Hippocampal formation (tissue), 2 donors: Measurements from ENCODE around the gene CSNK2A3.
"Not testable (repeated sequence)": the region's sequence is repeated elsewhere in the genome, so short reads cannot be mapped to it uniquely, and the experiment has no call there.

Experiments
- DNase-seq, 2 donors: peaks; one replicate each; lab custom pipeline; 2025; lab: John Stamatoyannopoulos, UW

CSNK2A3 gene

DNA sequence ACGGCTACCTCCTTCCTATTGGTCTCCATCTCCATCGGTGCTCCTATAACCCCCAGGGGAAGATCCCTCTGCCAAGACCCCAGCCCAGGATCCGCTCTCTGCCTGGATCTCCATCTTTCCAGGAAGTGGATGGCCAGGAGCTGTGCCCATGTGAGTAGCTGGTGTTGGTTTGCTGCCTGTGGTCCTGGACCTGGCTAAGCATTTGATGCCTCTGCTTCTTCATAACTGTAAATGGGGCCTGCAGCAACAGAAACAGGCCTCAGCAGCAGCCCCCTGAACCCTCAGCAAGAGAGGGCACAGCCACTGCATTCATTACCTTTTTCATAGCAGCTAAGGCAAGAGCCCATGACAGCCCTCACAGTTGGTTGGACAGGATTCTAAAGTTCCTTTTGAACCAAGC is 26.6 kb upstream of the CSNK2A3 start:
- DNase-seq, result no peak

DNA sequence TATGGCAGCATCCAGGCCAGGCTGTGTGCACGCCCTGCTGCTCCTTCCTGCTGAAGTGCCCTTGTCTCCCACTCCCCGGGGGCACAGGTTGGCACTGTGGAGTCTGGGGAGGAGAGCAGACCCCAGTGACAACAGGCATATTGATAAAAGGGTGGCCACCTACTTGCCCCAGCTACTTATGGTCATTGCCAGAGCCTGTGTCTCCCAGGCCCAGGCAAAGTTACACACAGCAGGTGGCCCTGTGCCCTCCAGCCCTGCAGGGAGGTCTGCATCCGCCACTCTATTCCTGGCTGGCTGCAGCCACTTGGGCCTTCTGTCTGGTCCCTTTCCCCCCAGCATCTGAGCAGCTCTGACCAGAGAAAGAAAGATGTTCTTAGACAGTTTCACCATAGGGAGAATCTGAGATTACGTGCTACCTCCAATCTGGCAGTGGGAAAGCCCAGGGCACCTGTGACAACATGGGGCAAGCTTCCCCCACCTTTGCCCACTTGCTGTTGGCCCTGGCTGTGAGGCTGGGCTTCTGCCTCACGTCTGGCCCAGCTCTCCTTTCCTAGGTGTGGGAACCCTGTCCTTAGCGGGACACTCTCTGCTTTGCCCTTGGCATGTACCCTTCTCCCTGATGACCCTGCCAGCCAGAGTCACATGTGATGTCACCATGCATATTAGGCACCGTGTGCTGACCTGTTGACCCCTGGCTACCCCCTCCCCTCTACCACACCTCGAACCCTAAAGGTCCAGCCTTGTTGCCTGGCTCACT is 25.3 kb upstream of the CSNK2A3 start:
- no peak for DNase-seq

DNA sequence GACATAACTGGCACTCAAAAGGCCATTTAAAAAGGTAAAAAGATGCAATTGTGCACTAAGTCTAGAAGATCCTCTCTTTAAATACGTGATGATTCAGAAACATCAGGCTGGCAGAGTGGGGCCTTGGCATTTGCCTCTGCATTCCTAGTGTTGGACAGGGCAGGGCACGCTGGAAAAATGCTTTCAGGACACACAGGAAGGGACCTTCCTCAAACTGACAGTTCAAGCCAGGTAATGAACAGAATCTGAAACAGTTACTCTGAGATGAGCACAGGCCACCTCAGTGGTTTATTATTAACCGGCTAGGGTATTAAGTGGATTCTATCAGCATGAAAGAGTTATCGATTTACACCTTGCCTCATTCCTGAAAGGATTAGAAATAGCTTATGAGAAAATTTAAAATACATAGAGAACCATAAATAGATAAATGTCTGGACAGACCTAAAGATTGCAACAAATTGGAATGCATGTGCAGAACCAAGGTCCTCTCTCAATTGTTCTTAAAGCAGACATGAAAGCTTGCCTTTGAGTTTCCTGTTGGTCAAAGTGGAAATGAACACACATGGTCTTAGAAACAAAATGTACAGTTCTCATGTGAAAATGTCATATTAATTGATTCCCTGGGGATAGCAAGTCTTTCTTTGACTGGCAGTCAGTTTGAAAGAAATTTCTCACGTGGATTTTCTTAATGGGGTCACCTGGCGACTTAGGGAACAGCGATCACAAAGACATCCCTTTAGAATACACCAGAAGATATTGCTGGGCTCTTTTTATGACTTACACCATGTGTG is 21.5 kb upstream of the CSNK2A3 start:
- no peak for DNase-seq

DNA sequence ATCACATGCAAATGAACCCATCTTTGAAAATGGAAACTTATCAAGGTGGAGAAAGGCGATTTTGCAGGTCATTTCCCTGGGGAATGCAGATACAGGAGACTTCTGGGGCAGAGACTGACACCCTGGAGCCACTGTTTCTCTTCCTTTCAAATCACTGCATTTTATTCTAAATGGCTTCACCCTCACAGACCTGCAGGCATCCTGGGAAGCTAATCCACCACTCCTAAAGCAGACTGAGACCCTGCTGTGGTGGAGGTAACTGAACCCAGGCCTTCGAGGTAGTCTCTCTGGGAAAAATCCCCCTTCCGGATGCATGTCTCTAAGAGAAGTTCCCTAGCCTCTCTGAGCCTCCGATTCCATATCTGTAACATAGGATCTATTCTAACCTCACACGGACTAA is 20.9 kb upstream of the CSNK2A3 start:
- DNase-seq, result no peak

DNA sequence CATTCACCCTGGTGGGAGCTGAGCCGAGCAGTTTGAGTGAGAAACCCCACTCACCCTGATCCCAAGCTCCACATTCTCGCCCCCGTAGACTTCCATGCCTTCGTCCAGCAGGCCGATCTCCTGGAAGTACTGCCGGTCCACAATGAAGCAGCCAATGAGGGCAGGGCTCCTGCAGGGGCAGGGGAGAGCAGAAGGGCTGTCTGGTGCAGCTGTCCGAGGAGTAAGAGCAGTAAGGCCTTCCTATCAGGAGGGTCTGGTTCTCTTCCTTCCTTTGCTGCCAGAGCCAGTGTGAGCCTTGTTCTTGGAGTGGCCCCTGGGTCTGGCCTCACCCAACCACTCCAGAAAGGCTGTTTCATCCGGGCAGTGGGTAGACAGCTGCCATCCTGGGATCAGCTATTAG is 19.4 kb upstream of the CSNK2A3 start:
- DNase-seq, result no peak

DNA sequence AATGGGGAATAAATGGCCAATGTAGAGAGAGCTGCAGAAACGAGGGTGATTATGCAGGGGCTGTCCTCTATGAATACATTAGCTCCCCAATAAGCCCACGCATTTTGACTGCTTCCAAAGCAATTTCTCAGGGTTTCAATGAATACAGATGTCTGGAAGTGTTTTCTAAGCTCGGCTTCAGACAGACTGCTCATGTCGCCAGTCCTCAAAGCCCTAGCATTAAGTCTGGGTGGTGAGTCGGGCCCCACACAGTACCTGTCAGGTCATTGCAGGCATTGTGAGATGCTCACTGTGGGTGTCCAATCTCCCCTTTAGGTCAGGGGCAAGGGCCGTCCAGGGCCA is 17.9 kb upstream of the CSNK2A3 start:
- no peak for DNase-seq

DNA sequence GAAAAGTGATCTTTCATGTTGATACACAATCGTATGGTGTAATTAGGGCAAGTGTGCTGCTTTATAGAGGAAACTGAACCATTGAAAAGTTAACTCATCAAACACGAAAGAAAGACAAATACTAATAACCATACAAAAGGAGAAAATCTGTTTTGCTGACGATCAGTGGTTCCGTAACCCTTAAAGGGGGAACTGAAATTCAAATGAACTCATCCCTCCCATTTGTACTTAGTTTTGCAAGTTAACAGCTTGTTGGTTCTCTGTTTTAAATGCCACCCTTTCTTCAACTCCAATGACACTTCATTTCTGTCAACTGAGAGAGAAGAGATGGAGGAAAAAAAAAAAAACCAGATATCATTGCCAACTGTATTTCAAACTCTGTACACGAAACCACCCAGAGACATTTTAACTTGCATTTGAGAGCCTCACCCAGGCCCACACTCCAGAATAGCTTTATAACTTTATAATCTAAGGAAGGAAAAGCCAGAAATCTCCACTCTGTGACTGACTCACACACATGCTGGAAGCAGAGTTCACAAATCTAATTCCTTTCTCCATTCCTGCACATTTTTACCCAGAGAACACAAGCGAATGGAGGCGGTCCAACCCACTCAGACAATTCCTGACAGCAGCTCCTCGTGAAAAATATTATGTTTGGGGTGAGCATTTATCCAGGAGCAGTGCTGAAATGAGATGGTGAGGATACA is 17.4 kb upstream of the CSNK2A3 start:
- peak in 1 of 2 donors; percentile 35 for DNase-seq

DNA sequence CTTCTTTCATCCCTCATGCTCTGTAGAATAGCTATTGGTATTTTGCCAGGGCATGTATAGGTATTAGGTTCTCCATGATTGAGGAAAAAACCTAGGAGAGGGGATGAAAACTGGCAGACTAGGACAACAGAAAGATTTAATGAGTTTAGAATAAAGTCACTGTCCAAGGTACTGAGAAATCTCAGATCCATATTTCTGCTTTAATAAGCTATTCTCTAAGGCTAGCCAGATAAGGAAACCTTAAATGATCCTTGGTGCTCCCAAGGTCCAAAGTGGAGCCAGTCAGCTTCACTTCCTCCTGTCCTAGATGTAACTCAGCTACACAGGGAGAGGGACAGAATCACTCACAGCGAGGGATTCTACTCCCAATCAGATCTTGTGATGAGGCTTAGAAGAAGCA is 13.7 kb upstream of the CSNK2A3 start:
- DNase-seq, result no peak

DNA sequence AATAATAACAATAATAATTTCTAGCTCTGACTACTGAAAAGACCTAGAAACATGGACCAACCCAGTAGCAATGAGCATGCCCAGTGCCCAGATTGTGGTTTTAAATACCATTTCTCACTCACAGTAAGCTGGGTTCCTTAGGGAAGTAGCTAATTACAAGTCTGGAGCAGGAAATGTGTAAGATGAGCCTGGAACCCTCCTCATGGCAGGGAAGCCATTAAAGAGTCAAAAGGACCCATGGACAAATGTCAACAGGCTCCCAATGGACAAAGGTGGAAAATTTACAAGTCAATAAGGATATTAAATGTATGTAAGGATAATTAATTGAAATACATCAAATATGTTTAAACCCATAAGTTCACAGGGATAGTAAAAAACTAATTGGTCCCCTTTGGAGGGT is 10.6 kb upstream of the CSNK2A3 start:
- no peak for DNase-seq

DNA sequence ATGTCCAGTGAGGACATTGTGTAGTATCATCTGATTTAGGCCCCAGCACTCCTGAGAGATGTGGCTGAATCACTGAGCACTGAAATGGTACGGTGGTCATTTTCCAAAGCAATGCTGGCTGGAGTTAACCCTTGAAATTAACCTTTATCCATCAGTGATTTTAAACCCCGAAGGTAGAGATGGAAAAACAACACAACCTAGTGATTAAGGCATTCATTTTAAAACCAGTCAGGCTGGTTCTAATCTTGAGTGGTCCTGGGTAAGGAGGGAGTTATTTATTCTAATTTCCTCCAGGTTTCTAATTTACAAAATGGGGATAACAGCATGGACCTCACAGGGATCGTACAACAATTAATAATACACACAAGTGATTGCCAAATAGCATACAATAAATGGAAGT is 6.6 kb upstream of the CSNK2A3 start:
- DNase-seq, result no peak

DNA sequence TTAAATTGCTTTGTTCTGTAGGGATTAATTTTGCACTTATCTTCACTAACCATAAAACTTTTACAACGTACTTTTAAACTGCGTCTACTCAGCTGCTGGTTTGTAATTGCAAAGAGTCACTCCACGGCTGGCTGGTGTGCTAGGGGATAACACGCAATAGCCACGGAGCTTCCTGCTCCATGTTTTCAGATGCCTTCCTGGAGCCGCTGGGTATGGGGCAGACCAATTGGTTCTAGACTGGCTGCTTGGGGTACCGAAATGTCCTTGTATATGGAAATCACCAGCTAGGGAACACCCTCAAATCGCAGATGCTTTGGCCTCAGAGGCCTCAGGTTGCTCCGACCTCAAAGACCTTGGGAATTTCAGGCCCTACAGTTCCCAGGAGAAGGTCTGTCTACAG is 3.8 kb upstream of the CSNK2A3 start:
- no peak for DNase-seq

DNA sequence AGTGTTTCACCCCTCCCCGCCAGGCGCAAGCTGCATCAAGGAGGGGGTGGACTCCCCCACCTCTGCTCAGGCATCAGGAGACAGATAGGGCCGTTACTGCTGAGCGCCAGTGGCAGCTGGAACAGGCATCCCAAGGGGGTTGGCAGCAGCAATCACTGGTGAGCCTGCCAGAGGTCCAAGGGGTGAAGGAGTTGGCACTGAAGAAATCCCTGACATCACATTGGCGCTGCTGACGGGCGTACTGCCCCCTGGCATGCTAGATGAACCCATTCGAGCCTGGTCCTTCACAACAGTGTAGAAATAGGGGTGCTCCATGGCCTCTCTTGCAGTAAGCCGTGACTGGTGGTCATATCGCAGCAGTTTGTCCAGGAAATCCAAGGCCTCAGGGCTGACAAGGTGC is 1.2 kb downstream of the CSNK2A3 start:
- not testable (repeated sequence) for DNase-seq

DNA sequence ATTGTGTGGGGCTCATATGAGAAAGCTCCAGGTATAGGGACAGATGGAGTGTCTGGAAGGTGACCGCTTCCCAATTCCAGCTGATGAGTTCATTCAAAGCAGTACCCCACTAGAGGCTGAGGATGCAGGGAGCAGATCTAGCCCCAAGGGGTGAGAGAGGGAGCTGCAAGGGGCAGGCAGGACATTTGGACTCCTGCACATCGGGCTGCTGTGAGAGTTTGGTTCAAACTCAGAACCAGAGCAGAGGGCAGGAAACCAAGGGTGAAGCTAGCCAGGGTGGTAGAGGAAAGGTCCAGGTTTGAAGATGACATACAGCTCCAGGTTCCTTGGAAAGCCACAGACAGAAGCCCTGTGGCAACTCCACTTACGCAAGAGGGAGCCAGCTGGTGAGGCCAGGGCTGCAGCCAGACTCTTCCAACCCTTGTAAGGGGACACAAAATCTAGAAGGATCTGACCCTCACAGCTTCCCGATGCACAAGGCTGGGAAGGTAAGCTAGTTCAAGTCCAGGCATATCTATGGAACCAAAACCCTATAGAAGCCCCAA is 1.9 kb downstream of the CSNK2A3 start:
- no peak for DNase-seq

DNA sequence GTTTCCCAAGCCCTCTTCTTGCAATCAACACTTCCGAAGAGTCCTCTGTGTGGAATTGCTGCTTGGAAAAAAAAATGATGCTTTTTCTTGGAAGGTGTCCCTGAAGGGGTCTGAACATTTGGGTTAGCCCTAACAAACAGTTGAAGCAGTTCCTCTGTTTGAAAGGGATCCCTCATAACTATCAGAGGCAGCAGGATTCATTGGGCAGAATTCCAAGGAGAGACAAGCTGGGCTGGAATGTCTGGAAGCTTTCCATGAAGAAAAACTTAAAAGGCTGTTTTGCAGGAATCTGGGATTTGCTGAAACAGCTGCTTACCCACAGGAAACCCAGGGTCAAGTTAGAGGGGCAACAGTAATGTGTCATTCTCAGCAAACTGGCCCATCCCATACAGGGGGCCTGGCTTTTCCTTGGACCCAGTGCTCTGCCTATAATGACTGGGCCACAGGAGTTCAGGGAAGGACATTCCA is 3.1 kb downstream of the CSNK2A3 start:
- no peak for DNase-seq

DNA sequence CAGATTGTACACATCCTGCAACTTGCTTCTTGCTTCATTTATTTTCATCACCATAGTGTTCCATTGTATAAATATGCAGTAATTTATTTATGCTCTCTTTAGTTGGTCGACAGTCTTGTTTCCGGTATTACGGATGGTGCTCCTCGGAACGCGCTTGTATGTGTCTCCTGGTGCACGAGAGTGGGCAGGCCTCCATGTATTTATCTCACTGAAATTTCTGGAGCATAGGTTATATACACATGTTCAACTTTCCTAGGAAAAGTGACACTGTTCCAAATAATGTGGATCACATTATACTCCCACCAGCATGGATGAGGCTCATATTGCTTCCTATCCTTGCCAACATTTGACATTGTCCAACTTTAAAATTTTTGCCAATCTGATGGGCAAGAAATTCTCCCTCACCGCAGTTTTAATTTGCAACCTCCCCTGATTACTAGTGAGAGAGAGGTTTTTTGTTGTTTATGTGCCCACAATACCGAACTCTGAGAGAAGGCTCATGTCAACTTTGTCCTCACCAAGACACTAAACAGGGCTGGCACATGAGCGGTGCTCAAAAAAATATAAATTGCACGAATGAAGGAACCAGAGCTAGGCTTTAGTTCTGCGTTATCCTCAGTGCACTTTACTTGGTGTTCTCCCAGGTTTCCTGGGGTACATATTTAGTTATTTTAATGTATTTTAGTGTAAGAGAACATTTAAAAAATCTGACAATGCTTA is 3.8 kb downstream of the CSNK2A3 start:
- DNase-seq, result no peak

DNA sequence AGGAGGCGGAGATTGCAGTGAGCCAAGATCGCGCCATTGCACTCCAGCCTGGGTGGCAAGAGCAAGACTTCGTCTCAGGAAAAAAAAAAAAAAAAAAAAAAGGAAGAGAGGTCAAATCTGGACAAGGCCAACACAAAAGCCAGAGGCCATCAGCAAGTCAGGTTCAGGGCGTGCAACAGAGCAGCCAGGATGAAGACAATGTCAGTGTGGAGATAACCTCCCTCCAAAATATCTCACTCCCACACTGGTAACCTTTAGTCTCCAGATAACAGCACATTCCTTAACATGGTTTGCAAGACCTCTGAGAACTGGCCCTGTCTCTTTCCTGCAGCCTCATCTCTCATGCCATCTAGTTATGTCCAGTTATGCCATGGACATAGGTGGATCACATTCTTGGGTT is 4.7 kb downstream of the CSNK2A3 start:
- DNase-seq, result no peak

DNA sequence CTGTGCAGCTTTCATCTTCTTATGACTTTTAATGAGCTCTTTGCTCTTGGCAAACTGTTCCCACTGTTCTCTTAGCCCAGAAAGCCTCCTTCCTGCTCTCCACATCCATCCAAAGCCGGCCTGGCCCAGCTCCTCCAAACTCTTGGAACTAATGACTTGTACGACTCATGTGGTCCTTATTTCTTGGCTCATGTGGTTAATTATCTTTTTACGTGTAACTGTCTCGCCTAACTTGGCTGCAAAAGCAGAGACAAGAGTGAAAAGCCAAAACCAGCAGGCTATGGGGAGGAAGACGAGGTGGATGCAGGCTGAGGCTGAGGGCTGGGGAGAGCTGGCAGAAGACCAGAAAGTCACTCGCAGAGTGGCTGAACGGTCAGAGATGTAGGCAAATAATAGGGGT is 5.5 kb downstream of the CSNK2A3 start:
- no peak for DNase-seq

DNA sequence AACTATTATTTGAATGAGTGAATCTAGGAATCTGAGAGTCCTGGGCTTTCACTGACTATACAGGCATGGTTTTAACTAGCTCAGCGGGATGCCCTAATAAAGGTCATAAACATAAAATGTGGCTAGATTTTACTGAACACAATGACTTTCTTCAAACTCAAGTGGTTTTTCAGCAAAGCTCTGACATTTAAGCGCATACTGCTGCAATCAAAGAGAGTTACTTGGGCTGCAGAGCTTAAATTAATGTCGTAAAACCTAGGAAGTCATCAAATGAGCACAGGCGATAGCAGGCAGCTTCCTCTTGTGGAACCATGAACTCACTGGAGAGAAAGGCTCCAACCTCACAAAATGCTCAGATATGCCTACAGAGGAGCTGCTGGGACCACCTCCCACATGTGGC is 6.7 kb downstream of the CSNK2A3 start:
- DNase-seq, result no peak

DNA sequence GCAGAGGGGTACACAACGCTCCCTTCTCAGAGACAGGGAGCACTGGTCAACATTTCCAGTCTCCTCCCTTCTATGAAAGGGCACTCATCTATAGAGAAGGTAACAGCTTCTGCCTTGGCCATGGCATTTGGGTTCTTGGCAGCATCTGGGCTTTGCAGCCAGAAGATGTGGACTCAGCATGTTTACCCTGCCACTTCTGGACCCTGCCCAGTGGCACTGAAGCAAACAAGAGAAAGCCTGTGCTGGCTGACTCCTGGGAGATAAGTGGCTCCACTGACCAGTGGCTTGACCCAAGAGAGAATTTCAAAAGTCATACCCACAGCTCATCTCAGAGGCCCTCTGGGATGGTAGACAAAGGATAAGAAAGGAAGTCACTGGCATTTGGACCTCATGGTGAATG is 8.0 kb downstream of the CSNK2A3 start:
- no peak for DNase-seq

DNA sequence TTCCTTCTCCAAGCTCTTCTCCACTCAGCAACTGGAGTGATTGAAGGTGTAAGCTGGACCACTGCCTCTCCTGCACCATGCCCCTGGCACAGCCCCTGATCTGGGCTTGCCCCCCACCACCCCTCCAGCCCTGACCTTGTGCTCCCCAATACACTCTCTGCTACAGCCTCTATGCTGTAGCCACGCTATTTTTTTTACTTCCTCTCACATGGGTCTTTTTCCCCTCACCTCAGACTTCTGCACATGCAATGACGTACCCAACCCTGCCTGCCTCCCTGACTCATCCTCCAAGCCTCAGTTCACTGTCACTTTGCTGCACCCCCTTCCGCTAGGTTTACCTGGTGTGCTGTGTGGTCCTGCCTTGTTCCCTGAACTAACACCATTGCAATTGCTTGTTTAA is 9.0 kb downstream of the CSNK2A3 start:
- DNase-seq, result no peak

DNA sequence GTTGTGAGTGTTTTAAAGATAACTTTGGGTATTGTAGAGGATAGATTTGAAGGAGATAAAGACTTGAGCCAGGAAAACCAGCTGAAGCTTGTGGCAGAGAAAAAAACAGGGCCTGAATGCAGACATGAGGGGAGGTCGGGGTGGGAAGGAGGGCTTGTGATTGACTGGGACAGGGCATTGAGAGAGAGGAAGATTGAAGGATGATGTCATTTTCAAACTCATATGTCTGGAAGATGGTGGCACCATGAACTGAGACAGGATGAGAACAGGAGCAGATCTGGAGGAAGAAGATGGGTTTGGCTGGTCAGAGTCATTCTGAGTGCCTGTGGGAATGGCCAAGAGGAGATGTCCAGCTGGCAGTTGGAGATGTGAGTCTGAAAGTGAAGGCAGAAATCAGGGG is 14.7 kb downstream of the CSNK2A3 start:
- no peak for DNase-seq

DNA sequence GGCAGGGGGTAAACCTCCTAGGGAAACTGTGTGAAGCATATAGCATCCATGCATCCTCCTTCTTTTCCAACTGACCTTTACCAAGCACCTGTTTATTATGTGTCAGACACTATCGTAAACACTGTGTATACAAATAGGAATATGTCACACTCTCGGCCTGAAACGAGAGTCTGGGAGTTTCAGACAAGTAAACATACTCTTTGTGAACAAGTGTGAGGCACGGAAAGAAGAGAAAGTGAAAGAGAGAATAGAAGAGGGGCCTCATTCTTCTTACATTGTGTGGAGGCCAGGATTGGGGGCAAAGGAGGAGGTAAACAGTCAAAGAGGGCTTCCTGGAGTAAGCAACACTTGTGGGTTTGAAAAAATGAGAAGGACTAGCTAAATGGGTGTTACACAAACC is 16.4 kb downstream of the CSNK2A3 start:
- no peak for DNase-seq
